A673 (cell line): ENCODE measurements around the gene WHAMM.

ENCODE experiments used
- CTCF ChIP-seq: fragments of 300-800, 200-600 bp; sonication (generic); conservative IDR thresholded peaks from 2 replicates; pipeline ENCODE4 v1.5.1; 2017; ENCODE audit warnings: low read depth, mild to moderate bottlenecking, antibody characterized with exemption, low read length, moderate library complexity, mixed read lengths
- EZH2 ChIP-seq: fragments of 200-600 bp; sonication (generic); IDR thresholded peaks from 2 replicates; pipeline ENCODE4 v1.6.1; 2017; ENCODE audit warnings: borderline replicate concordance, low read depth, mild to moderate bottlenecking, mixed read lengths, antibody characterized with exemption, low read length; ENCODE audit not compliant: poor library complexity, severe bottlenecking

- TF ChIP-seq CTCF = no peak
- TF ChIP-seq EZH2 = no peak
Observed at GRCh38 chr15:82856397-82857170, 47.2 kb downstream of the WHAMM start.
